ENCODE measurements around the gene PQBP1.
A peak's percentile ranks its signal among the peaks of the same experiment; 100 is the strongest.

DNA sequence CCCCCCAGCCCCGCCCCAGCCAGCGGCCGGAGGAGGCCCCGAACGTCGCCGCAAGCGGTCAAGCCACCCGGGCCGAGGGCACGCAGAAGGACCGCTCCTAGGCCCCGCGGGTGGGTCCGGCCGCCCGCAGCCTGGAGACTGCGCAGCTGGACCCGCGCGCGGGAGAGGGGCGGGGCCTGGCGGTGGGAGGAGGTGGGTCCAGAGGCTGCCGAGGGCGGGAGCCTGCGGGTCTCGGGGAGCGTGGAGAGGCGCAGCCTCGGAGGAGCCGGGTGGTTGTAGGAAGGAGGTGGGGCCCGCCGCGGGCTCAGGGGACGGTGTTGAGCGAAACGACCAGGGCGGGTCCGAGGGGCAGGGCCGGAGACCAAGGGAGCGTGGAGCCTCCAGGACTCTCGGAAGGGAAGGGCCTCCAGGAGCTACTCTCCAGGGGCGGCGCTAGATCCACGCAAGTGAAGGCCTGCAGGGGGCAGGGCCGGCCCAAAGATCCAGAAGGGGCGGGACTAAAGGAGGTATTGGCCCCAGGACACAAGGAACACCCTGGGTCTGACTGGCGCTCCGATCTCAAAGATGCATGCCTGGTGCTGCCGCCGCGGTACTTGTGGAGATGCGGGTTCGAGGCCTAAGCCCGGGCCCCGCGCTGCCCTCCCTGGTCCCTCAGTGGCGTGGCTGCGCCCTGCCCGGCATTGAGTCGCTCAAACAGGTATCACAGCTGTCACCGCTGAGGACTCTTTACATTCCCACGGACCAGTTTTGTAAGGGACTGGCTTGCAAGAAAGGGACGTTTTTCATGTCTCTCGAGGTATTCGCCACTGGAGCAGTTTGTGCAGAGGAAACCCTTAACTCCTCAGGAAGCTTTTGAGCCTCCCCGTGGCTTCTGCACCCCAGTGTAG is 6.1 kb upstream of the PQBP1 start:
- TF ChIP-seq, protein P1, sequence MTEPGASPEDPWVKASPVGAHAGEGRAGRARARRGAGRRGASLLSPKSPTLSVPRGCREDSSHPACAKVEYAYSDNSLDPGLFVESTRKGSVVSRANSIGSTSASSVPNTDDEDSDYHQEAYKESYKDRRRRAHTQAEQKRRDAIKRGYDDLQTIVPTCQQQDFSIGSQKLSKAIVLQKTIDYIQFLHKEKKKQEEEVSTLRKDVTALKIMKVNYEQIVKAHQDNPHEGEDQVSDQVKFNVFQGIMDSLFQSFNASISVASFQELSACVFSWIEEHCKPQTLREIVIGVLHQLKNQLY (CRISPR knock-in tag; IDR thresholded peaks at IDR 0.05), result no peak
- TF ChIP-seq, protein P2, sequence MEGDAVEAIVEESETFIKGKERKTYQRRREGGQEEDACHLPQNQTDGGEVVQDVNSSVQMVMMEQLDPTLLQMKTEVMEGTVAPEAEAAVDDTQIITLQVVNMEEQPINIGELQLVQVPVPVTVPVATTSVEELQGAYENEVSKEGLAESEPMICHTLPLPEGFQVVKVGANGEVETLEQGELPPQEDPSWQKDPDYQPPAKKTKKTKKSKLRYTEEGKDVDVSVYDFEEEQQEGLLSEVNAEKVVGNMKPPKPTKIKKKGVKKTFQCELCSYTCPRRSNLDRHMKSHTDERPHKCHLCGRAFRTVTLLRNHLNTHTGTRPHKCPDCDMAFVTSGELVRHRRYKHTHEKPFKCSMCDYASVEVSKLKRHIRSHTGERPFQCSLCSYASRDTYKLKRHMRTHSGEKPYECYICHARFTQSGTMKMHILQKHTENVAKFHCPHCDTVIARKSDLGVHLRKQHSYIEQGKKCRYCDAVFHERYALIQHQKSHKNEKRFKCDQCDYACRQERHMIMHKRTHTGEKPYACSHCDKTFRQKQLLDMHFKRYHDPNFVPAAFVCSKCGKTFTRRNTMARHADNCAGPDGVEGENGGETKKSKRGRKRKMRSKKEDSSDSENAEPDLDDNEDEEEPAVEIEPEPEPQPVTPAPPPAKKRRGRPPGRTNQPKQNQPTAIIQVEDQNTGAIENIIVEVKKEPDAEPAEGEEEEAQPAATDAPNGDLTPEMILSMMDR (CRISPR knock-in tag; IDR thresholded peaks at IDR 0.05), result peak; percentile 83
- TF ChIP-seq MYC (CRISPR knock-in tag; IDR thresholded peaks at IDR 0.05; ENCODE audit: borderline replicate concordance) (no peak), ELF1 (CRISPR knock-in tag; IDR thresholded peaks at IDR 0.05) (no peak), SIN3B (IDR thresholded peaks at IDR 0.05; ENCODE audit: low read length) (no peak), DPF2 (CRISPR knock-in tag; IDR thresholded peaks at IDR 0.05; ENCODE audit: borderline replicate concordance, low read depth) (no peak), CBX1 (IDR thresholded peaks at IDR 0.05; ENCODE audit: low read depth) (no peak), FOSL2 (CRISPR knock-in tag; IDR thresholded peaks at IDR 0.05) (no peak), ZNF567 (CRISPR knock-in tag; IDR thresholded peaks at IDR 0.05; ENCODE audit: borderline replicate concordance) (no peak), ZNF121 (CRISPR knock-in tag; IDR thresholded peaks at IDR 0.05) (no peak), PRDM4 (CRISPR knock-in tag; IDR thresholded peaks at IDR 0.05; ENCODE audit: borderline replicate concordance) (no peak), ZNF12 (CRISPR knock-in tag; IDR thresholded peaks at IDR 0.05) (no peak), RAD21 (CRISPR knock-in tag; IDR thresholded peaks at IDR 0.05) (peak; percentile 54)
- TF ChIP-seq, protein P3, sequence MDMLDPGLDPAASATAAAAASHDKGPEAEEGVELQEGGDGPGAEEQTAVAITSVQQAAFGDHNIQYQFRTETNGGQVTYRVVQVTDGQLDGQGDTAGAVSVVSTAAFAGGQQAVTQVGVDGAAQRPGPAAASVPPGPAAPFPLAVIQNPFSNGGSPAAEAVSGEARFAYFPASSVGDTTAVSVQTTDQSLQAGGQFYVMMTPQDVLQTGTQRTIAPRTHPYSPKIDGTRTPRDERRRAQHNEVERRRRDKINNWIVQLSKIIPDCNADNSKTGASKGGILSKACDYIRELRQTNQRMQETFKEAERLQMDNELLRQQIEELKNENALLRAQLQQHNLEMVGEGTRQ (IDR thresholded peaks at IDR 0.05; ENCODE audit: low read depth, low read length), result no peak
- TF ChIP-seq, protein P3 (CRISPR knock-in tag; IDR thresholded peaks at IDR 0.05; ENCODE audit: borderline replicate concordance), result no peak
